Vagina (tissue), 2 donors: ENCODE results near the gene GLE1.

ENCODE experiments used
- CTCF ChIP-seq, 3 experiments: fragments of 450-650 bp in 2 of 3; fragments of 200-600 bp in 1 of 3; sonication (generic) in 1 of 3; IDR thresholded peaks; one replicate each; pipeline ENCODE4 v1.5.1; 2017 to 2019; ENCODE audit warnings: antibody characterized with exemption in 3 of 3, mild to moderate bottlenecking in 2 of 3, moderate library complexity in 2 of 3
- POLR2AphosphoS5 ChIP-seq, 2 donors: sonication (generic); formaldehyde crosslinking; IDR thresholded peaks; one replicate each; pipeline ENCODE4 v1.9.0; 2017; ENCODE audit warnings: antibody characterized with exemption in 2 of 2, mild to moderate bottlenecking in 2 of 2, low read depth in 1 of 2; ENCODE audit not compliant: insufficient read depth in 1 of 2

DNA sequence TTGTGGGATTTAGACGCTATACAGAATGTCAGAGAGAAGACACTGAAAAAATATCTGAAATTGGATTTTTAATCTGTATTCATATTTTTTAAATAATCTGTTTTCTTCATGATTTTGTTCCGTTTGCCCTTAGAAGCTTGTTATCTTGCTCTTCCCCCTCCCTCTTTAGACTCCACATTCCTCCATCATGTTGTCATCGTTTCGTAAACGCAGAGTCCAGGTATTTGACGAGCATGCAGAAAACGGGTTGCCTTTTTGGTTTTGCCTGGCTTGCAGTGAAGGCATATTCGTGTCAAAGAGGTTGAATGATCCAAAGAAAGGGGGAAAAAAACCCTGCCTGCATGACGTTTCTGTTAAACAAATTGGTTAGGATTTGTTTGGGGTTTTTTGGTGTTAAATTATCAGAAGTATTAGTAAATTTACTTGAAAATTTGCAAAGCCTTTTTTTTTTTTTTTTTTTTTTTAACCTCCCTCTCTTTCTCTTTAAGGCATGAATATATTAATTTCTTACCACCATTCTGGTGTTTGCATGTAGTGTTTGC, 50.7 kb downstream of the GLE1 start:
- TF ChIP-seq POLR2AphosphoS5 (IDR thresholded peaks at IDR 0.05; ENCODE audit: insufficient read depth in 1 of 2, low read depth in 1 of 2) (peak in 1 of 2 donors; percentile 49), CTCF (IDR thresholded peaks at IDR 0.05) (no peak)
